Activated T-cell treated with anti-CD3 and anti-CD28 coated beads for 4 hours (primary cell): ENCODE measurements around the gene NECTIN3.

Source experiments
- DNase-seq: peaks from one replicate; pipeline ENCODE4 v3.0.0-alpha.2; 2020

The NECTIN3 gene, protein sequence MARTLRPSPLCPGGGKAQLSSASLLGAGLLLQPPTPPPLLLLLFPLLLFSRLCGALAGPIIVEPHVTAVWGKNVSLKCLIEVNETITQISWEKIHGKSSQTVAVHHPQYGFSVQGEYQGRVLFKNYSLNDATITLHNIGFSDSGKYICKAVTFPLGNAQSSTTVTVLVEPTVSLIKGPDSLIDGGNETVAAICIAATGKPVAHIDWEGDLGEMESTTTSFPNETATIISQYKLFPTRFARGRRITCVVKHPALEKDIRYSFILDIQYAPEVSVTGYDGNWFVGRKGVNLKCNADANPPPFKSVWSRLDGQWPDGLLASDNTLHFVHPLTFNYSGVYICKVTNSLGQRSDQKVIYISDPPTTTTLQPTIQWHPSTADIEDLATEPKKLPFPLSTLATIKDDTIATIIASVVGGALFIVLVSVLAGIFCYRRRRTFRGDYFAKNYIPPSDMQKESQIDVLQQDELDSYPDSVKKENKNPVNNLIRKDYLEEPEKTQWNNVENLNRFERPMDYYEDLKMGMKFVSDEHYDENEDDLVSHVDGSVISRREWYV

DNA sequence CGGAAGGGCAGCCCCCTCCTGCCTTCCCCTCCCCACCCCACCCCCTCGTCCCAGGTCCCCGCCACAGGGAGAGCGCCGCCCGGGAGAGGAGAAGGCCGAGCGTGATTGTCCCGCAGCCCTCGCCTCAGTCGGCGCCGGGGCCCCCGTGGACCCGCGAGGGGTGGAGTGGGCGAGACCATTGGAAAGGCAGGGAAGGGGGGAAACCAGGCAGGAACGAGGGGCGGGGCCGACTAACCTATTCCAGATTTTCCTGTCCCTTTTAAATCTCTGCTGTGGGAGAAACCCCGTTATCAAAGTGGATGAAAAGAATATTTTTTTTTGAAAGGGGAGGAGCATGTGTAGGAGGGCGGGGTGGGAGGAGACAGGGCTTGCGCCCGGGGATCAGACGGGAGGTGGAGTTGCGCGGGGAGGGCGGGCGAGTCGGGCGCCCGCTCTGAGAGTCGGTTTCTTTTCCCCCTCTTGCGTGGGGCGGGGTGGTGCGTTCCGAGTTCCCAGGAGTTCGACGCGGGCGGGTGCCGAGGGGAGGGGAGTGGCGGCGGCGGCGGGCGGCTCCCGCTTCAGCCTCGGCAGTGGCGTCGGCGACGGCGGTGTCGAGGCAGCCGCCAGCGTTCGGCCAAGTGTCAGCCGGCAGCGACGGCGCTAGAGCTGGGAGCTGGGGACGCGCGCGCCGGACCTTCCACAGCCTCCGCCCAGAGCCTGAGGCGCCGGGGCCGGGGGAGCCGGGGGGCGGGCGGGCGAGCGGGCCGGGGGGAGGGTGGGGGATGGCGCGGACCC is at the start of gene NECTIN3:
Gene NECTIN3, plus strand, starts transcription at position 560 of the 774 bp plus-strand sequence. Its CDS starts 202 bp downstream, at position 762.
- peak; percentile 78 for DNase-seq

DNA sequence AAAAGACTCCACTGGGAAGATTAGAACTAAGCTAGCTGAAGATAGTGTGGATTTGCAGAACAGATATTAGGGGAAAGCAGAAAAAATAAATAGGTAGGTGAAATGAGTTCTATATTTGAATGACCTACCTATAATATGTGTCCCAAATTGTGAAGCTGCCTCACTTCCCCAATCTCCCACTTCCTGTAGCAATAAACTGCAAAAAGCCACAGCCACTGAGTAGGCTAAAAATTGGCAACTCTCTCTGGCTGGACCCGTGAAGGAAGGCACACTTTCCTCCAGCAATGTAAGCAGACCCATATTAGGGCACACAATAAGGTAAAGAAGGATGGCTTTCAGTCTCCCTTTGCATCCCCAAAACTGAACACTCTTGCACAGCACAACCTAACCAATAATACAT is 43.7 kb upstream of the NECTIN3 start:
- no peak for DNase-seq

DNA sequence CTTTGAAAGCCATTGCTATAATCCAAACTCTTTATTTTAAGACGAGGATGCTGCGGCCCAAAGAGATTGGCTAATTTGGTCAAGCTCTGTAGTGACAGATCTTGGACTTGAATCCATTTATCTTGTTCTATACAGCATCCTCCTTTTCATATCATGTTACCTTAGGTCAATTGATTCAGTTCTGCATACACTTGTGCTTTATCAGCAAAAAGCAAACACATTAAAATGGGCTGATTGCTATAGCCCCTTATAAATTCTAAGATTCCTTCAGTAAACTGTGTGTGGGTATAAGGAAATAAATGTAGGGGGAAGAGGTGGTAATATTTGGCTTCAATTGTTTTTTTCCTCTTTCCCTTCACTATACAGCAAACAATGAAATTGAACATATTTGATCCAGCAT is 40.1 kb upstream of the NECTIN3 start:
- DNase-seq = no peak

DNA sequence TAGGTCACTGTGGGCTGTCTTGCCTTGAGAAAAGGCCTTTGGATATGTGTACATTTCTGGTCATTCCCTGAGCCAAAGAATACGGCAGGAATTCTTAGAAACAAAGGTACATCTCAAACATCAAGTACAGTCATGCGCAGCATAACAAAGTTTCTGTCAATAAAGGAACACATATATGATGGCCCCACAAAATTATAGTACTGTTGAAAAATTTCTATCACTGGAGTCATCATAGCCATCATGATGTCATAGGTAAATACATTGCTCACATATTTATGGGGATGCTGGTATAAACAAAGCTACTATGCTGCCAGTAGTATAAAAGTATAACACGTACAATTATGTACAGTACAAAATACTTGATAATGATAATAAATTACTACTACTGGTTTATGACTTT is 38.9 kb upstream of the NECTIN3 start:
- no peak for DNase-seq

DNA sequence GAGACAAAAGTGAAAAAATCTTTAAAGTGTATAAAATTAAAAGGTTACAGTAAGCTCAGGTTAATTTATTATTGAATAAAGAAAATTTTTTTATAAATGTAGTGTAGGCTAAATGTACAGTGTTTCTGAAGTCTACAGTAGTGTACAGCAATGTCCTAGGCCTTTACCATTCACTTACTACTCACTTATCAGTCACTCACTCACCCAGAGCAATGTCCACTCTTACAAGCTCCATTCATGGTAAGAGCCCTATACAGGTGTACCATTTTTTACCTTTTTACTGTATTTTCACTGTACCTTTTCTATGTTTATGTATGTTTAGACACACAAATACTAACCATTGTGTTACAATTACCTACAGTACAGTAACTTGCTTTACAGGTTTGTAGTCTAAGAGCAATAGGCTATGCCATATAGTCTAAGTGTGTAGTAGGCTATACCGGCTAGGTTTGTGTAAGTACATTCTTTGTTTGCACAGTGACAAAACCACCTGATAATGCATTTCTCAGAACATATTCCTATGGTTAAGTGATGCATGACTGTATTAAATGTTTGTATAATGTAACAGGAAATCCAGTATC is 38.1 kb upstream of the NECTIN3 start:
- no peak for DNase-seq

DNA sequence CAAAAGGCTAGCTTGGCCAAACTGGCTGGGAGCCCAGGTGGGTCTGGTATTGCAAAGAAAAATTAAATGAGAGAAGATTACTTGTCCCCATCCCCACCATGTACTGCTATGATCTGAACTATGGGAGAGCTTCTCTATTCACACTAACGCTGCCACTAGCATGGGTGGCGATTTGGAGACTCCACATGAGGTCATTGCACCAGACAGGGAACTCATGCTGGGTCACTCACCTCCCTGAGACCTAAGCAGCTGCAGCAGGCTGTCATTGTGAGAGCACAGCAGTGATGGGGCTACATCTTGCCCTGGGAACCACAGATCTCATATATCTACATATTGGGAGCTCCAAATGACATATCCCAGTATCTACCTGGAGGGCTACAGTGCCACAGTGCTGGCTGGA is 36.3 kb upstream of the NECTIN3 start:
- DNase-seq = no peak

DNA sequence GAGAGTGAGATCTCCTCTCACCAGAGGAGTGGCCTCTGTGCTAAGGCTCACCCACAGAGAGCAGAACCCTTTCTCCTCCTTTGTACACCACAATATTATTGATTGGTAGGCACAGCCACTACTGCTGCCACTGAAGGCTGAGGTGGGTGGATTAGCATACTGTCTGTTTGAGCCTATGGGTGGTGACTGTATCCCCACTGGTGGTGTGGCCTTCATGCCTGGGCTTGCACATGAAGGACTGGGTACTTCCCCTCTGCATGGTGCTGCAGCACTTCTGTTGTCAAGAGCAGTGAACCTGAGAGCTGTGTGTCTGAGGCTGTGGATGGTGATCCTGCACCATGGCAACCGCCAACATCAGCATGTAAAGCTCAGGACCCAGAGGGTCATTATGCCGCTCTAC is 35.7 kb upstream of the NECTIN3 start:
- DNase-seq = no peak

DNA sequence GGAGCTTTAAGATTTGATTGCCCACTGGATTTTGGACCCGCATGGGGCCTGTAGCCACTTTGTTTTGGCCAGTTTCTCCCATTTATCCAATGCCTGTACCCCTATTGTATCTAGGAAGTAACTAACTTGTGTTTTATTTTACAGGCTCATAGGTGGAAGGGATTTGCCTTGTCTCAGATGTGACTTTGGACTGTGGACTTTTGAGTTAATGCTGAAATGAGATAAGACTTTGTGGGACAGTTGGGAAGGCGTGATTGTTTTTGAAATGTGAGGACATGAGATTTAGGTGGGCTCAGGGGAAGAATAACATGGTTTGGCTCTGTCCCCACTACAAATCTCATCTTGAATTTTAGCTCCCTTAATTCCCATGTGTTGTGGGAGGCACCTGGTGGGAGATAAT is 30.7 kb upstream of the NECTIN3 start:
- no peak for DNase-seq

DNA sequence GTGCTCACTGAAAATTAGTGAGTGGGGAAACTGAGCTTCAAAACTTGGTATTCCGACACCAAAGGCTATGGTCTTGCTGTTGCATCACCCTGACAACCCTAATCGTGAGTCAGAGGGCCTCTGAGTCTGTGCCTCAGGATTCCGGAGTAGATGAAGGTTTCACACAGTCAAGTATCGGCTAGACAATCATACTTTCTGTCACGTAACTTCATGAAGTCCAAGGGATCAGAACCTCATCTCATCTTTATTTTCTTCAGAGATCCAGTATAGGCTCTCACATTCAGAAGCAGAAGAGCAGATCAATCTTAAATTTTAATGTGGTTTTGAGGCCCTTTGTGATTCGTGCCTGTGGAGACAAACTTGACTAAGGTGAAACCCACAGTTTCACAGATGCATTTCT is 26.1 kb upstream of the NECTIN3 start:
- DNase-seq = no peak

DNA sequence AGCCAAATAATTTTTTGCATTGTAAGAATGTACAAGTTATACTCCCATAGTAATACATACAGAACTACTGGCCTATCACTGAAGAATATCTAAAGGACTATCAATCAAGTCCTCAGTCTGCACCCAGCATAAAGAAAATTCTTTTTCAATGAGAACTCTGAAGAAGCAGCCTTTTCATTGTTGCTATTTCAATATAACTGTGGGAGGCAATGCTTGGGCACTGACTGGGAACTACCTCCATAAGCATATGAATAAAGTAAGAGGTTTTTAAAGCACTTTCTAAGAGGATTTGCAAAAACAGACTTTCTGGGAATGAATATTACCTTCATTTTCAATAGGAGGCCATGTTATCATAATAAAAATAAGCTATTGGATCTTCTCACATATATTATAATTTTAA is 24.6 kb upstream of the NECTIN3 start:
- DNase-seq = no peak

DNA sequence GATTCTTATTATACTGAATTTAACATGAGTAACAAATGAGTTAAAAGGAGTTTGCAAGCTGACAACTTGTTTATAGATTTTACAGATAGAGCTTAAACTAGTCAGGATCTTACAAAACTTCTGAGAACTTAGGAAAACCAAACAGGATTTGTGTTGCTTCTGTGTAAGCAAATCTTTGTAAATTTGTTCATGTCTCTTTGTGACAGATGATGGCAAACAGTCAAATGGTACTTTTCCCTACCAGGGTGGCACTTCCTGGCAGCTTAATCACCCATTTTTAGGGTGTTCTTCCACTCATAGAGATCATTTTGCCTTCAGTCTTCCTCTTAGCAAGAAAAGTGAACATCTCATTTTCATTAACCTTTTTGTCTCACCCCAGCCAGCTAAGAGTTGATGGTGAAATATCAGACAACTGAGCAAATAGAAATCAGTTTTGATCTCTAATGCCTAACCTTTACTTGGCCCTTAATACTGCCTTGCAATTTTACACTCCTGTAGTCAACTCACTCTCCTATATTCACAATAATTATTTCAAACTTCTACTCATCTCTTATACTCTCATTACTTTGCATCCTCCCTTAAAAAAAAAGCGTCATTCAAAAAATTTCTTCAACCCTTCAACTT is 23.7 kb upstream of the NECTIN3 start:
- DNase-seq = no peak

DNA sequence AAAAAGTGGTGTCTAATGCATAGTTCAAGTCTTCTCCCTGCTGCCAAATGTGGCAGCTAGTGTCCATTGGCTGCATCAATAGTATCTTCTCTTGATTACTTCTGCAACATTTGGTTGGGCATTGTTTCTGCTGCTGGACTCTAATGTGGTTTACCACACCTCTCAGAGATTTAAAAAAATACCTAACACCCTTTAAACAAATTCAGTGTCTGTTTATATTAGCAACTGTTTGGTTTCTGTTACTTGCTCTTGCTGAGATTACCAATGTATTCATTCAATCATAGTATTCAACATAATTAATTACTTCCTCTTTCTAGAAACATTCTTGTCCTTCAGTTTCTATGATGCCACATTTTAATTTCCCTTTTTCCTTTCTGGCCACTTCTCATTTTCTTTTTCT is 20.3 kb upstream of the NECTIN3 start:
- DNase-seq = no peak

DNA sequence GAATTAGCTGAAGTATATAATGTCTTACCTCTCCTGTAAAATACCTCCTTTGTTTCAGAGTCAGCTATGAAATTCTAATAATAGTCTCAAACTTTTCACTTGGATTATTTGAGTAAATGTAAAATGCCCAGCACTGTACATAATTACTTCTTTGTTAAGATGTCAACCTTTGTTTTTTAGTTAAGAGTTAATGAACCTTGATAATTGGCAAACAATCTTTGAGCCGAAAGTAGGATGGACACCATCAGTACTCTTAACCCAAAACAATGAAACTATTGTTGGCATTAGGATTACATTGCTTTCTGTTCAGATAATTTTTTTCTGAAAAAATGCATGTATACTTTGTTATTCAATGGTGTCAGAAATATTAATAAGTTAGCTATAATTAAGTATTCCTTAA is 3.0 kb upstream of the NECTIN3 start:
- DNase-seq = no peak

DNA sequence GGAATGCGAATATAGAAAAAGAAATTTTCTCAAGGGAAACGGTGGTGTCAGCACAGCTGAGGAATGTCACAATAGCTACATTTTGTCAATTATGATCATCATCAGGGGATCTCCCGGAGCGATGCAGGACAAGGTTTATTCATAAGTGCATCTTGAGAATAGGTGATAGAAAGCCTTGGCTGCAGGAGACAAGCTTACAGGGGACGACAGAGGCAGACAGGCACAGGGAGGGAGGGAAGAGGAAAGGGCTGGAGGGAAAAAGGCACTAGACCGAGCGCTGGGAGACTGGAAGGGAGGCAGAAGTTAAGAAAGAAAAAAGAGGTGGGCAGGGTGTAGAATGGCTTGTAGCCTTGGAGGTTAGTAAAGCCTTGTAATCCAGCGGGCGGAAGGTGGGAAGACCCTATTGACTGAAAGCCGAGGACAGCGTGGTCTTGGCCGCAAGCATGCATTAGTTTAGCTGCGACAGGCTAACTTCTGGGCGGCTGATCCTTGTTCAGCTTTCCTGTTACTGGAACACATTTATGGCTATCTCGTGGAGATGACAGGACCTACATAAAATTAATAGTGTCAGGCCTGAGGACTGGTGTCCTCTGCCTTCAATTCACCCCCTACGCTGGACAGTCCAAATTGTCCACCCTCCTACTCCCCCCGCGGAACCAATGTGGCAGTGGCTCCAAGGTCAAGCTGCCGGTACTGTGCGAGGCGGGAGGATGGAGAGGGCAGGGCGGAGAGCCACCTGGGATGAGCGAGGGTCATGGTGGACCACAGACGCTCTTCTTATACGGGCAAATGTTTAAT is 1.4 kb upstream of the NECTIN3 start:
- no peak for DNase-seq

DNA sequence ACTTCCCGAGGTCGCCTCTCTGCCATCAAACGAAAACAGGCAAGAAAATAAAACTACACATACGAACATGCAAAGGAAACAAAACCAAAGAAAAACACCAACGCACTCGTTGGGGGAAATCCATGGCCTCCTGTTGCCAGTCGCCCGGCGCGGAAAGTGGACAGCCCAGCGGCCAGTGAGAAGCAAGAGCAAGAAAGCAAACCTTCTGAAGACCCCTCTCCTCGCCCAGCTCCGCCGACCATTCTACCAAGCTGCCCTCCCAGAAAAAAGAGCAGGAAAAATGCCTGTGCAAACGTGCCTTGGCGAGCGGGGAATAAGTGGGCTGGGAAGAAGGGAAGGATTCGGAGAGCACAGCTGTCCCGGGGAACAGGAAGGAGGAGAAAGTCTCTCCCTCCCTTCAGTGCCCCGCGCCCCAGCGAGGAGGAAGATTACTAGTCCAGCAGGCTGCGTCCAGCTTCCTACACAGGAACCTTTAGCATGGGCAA is 802 bp upstream of the NECTIN3 start:
- no peak for DNase-seq

DNA sequence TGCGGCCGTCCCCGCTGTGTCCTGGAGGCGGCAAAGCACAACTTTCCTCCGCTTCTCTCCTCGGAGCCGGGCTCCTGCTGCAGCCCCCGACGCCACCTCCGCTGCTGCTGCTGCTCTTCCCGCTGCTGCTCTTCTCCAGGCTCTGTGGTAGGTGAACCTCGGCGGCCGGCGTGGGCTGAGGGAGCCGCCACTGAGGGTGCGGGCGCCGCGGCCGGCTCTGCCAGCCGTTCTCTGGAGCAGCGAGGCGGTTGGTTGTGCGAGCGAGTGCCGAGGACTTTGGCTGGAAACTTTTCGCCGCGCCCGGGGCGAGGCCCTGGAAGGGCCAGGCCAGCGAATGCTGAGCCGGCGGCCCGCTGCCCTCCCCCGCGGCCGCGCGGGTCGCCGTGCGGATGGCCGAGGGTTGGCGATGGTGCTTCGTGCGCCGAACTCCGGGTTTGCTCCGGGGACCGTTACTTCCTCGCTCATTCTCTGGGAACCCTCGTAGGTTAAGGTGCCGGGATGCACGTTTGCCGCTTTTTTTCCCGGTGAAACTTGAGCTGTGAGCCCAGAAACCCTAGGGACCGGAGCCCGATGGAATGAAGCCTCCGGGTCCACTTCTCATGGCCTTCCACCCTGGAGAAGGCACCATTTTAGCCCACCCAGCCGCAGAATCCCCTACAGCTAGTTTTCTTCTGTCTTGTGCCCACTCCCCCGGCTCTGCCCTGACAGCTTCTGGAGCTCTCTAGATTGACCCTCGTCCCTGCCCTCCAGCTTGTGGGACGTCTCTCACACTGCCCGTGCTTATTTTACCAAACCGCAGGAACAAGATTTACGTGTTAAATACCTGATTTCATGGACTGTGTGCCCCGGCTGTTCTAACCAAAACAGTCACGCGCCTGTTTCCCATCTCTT is 660 bp downstream of the NECTIN3 start:
- no peak for DNase-seq

DNA sequence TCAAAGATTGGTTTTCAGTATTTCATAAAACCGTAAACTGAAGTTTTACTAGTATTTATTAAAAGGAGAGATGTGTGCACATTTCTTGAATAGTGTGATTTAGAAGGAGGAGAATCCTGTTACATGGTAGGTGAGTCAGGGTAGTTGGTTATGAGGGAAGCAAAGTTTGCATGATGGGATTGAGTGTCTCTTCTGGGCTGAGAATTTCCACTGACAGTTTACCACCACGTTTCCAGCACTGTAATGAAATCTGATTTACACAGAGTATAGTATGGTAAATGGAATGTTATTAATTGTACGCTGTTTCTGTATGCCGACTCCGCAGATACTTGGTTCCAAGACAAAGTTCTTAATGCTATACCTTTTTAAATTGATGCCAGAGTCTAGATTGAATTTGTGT is 1.6 kb downstream of the NECTIN3 start:
- DNase-seq = no peak

DNA sequence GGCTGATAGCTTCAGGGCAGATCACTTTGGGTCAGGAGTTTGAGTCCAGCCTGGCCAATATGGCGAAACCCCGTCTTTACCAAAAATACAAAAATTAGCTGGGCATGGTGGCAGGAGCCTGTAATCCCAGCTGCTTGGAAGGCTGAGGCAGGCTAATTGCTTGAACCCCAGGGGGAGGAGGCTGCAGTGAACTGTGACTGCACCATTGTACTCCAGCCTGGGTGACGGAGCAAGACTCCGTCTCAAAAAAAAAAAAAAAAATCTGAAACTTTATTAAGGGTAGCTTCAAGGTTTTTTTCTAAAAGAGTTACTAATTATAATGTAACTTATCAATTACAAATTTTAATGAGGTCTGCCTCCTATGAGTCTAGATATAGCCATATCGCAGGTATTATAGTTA is 5.1 kb downstream of the NECTIN3 start:
- DNase-seq = no peak

DNA sequence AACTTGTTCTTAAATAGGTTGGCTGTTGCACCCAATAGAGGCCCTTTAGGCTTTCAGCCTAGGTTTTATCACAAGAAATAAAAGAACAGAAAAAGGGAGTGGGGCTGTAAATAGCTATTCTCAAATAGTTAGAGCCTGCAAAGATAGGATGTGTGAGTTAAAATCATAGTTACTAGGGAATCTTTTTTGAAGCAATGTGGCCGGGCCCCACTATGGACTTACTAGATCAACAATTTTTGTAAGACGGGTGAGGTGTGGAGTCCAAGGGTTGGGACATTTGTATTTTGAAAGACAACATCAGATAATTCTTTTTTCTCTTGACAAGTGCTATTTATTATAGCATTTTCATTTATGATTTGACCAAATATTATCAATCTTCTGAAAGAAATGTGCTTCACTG is 5.8 kb downstream of the NECTIN3 start:
- DNase-seq = no peak

DNA sequence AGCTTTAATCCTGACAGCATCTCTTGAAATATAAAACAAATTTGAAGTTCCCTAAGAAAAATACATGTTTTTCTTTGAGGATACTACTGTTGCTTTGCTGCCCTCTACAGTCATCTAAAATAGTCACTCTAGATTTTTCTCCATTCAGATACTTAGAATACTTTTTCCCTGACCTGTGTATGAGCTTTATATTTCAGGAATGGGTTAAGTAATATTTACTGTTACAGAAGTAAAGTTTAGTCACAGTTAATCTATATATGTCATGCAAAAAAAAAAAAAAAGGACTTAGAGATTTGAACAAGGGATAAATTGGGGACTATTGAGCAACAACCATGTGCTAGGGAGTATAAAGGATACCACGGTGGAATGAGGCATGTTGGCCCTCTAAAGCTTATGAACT is 8.8 kb downstream of the NECTIN3 start:
- no peak for DNase-seq

DNA sequence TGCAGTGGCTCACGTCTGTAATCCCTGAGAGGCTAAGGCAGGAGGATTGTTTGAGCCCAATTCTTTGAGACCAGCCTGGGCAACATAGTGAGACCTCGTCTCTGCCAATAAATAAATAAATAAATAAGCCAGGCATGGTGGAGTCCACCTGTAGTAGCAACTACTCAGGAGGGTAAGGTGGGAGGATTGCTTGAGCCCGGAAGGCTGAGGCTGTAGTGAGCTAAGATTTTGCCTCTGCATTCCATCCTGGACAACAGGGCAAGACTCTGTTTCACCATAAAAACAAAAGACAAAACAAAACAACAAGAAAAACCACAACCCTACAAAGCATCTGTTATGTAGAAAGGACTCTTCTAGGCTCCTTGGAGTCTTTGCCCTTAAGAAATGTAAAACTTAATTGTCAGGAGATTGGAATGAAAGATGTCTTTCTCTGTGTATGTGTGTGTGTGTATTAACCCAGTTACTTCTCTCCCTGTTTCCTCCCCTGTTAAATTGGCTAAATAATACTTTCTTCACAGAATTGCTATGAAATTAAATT is 9.5 kb downstream of the NECTIN3 start:
- DNase-seq = no peak
